HepG2 (cell line): ENCODE measurements around the gene SPAG9. TPM values are rescaled to one million over a fixed set of nuclear protein-coding genes. Genes with fewer than 3 reads are reported as not detected.

Experiments
- CREB3 ChIP-seq: sonication (generic); formaldehyde crosslinking; IDR thresholded peaks from 2 replicates; pipeline ENCODE4 v1.5.0; 2020; ENCODE audit warnings: missing genetic modification reagents
- FOXK2 ChIP-seq: fragments of 450-650 bp; IDR thresholded peaks from 2 replicates; pipeline ENCODE4 v1.6.1; 2016
- FOXP4 ChIP-seq: sonication (generic); formaldehyde crosslinking; IDR thresholded peaks from 2 replicates; pipeline ENCODE4 v1.4.0; 2020; ENCODE audit warnings: missing genetic modification reagents
- HDAC2 ChIP-seq: sonication (generic); formaldehyde crosslinking; IDR thresholded peaks from 2 replicates; pipeline ENCODE4 v1.4.0; 2020; ENCODE audit warnings: missing genetic modification reagents
- MAFG ChIP-seq: sonication (generic); formaldehyde crosslinking; IDR thresholded peaks from 2 replicates; pipeline ENCODE4 v1.5.1; 2020; ENCODE audit warnings: mild to moderate bottlenecking, missing genetic modification reagents
- MED13 ChIP-seq: sonication (generic); formaldehyde crosslinking; IDR thresholded peaks from 2 replicates; pipeline ENCODE4 v1.5.0; 2020; ENCODE audit warnings: missing genetic modification reagents
- MIER3 ChIP-seq: IDR thresholded peaks from 2 replicates; pipeline ENCODE4 v1.6.1; 2016; ENCODE audit warnings: missing compliant biosample characterization, borderline replicate concordance
- PATZ1 ChIP-seq: sonication (generic); formaldehyde crosslinking; IDR thresholded peaks from 2 replicates; pipeline ENCODE4 v1.4.0; 2020; ENCODE audit warnings: missing genetic modification reagents
- PHF8 ChIP-seq: sonication (generic); formaldehyde crosslinking; IDR thresholded peaks from 2 replicates; pipeline ENCODE4 v1.5.0; 2020; ENCODE audit warnings: missing genetic modification reagents
- SPEN ChIP-seq: sonication (generic); formaldehyde crosslinking; IDR thresholded peaks from 2 replicates; pipeline ENCODE4 v1.5.1; 2020; ENCODE audit warnings: low read depth, mild to moderate bottlenecking, missing genetic modification reagents
- WIZ ChIP-seq: sonication (generic); formaldehyde crosslinking; IDR thresholded peaks from 2 replicates; pipeline ENCODE4 v1.5.1; 2020; ENCODE audit warnings: mild to moderate bottlenecking, missing genetic modification reagents
- ZBTB21 ChIP-seq: sonication (generic); formaldehyde crosslinking; IDR thresholded peaks from 2 replicates; pipeline ENCODE4 v1.4.0; 2020; ENCODE audit warnings: missing genetic modification reagents
- ZBTB38 ChIP-seq: sonication (generic); formaldehyde crosslinking; IDR thresholded peaks from 2 replicates; pipeline ENCODE4 v1.5.1; 2020; ENCODE audit warnings: mild to moderate bottlenecking, missing genetic modification reagents
- ZBTB39 ChIP-seq: sonication (generic); formaldehyde crosslinking; IDR thresholded peaks from 2 replicates; pipeline ENCODE4 v1.5.0; 2020; ENCODE audit warnings: missing genetic modification reagents
- ZNF687 ChIP-seq: sonication (generic); formaldehyde crosslinking; IDR thresholded peaks from 2 replicates; pipeline ENCODE4 v1.5.1; 2020; ENCODE audit warnings: mild to moderate bottlenecking, missing genetic modification reagents, moderate library complexity
- polyA plus RNA-seq, 8 experiments: library from polyadenylated mRNA; depleted of rRNA in 3 of 8; stranded (reverse) in 7 of 8; unstranded in 1 of 8; fragments of >200 nt; fragmentation: Illumina TruSeq in 4 of 8; extraction: Trizol in 4 of 8; gene quantifications; 2 replicates each; pipeline versions ENCODE4 v1.2.1 to v1.2.3, GENCODE V29; 2011 to 2016; ENCODE audit warnings: low read depth in 4 of 8, missing spikeins in 1 of 8, mixed read lengths in 1 of 8; ENCODE audit not compliant: insufficient read depth in 1 of 8
- total RNA-seq, 5 experiments: library from RNA; depleted of rRNA; stranded (reverse); fragments of >200 nt; fragmentation: Illumina TruSeq; extraction: Trizol; gene quantifications; 2 replicates each; pipeline ENCODE4 v1.2.3, GENCODE V29; 2016; ENCODE audit warnings: low read depth in 1 of 5

Gene SPAG9
- total and polyA plus RNA-seq, 2 of the 13 experiments (the other 11 are each of a cell fraction or from before 2014, with no cell fraction given), result 43.2 to 78.6 TPM

GRCh38 chr17:51121620-51122472 is 1.2 kb upstream of the SPAG9 start (continued):
- TF ChIP-seq CREB3 (no peak), MED13 (CRISPR knock-in tag) (no peak), PATZ1 (CRISPR knock-in tag) (peak; percentile 22; the same call in 1 of the 2 replicates), FOXK2 (no peak), ZBTB21 (CRISPR knock-in tag) (no peak), PHF8 (0 out of 2 replicates have a peak, but pooled peaks have one; percentile 42), SPEN (peak; percentile 56; the same call in 1 of the 2 replicates), WIZ (CRISPR knock-in tag) (no peak), MIER3 (CRISPR knock-in tag) (no peak), ZBTB38 (CRISPR knock-in tag) (peak; percentile 32; the same call in 1 of the 2 replicates), FOXP4 (CRISPR knock-in tag) (peak; percentile 62), ZNF687 (CRISPR knock-in tag) (peak; percentile 59; the same call in 1 of the 2 replicates), MAFG (CRISPR knock-in tag) (no peak), HDAC2 (CRISPR knock-in tag) (peak; percentile 79), ZBTB39 (CRISPR knock-in tag) (no peak)
